GM13976 (cell line): Measurements from ENCODE around the gene SLC37A4.
"Not testable (repeated sequence)": the region's sequence is repeated elsewhere in the genome, so short reads cannot be mapped to it uniquely, and the experiment has no call there.

Source experiments
- DNase-seq: peaks from one replicate; pipeline ENCODE4 v3.0.0; 2012; ENCODE audit warnings: low spot score
- in situ Hi-C: fragments of 300-500 bp; cut with MboI; formaldehyde crosslinking; loops from one replicate; pipeline ENCODE4 v1.12.0; 2022; ENCODE audit warnings: low sequenced_read_pairs, mixed read lengths, inconsistent platforms; ENCODE audit not compliant: unreplicated experiment
- TF ChIP-seq, protein P1 (sequence below): IDR thresholded peaks from 2 replicates; pipeline ENCODE4 v1.5.1; 2012; ENCODE audit warnings: borderline replicate concordance, mild to moderate bottlenecking; ENCODE audit not compliant: insufficient read depth; ENCODE audit errors: extremely low read depth, missing control alignments, control extremely low read depth

SLC37A4 gene

DNA sequence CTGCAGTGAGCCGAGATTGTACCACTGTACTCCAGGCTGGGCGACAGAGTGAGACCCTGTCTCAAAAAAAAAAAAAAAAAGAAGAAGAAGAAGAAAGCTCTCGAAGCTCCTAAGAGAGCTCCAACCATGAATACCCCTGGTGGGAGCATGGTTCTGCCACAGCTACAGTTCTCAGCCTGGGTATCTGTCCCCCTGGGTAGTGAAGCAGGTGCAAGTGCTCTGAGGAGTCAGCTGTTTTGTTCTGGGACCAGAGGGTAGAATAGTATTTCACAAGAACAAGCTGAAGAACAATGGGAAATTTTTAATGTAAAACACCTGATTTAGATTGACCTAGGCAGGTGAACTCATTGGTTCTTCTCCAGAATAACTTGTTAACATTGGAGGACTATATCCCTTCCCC, 30.6 kb upstream of the SLC37A4 start:
- DNase-seq: no peak
- in situ Hi-C loops: no loop called here
- TF ChIP-seq, protein P1, sequence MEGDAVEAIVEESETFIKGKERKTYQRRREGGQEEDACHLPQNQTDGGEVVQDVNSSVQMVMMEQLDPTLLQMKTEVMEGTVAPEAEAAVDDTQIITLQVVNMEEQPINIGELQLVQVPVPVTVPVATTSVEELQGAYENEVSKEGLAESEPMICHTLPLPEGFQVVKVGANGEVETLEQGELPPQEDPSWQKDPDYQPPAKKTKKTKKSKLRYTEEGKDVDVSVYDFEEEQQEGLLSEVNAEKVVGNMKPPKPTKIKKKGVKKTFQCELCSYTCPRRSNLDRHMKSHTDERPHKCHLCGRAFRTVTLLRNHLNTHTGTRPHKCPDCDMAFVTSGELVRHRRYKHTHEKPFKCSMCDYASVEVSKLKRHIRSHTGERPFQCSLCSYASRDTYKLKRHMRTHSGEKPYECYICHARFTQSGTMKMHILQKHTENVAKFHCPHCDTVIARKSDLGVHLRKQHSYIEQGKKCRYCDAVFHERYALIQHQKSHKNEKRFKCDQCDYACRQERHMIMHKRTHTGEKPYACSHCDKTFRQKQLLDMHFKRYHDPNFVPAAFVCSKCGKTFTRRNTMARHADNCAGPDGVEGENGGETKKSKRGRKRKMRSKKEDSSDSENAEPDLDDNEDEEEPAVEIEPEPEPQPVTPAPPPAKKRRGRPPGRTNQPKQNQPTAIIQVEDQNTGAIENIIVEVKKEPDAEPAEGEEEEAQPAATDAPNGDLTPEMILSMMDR: no peak

DNA sequence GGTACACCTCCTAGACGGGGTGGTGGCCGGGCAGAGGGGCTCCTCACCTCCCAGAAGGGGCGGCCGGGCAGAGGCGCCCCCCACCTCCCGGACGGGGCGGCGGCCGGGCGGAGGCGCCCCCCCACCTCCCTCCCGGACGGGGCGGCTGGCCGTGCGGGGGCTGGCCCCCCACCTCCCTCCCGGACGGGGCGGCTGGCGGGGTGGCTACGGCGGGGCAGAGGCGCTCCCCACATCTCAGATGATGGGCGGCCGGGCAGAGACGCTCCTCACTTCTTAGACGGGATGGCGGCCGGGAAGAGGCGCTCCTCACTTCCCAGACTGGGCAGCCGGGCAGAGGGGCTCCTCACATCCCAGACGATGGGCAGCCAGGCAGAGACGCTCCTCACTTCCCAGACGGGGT, 28.5 kb upstream of the SLC37A4 start:
- DNase-seq, in situ Hi-C loops: not testable (repeated sequence)

DNA sequence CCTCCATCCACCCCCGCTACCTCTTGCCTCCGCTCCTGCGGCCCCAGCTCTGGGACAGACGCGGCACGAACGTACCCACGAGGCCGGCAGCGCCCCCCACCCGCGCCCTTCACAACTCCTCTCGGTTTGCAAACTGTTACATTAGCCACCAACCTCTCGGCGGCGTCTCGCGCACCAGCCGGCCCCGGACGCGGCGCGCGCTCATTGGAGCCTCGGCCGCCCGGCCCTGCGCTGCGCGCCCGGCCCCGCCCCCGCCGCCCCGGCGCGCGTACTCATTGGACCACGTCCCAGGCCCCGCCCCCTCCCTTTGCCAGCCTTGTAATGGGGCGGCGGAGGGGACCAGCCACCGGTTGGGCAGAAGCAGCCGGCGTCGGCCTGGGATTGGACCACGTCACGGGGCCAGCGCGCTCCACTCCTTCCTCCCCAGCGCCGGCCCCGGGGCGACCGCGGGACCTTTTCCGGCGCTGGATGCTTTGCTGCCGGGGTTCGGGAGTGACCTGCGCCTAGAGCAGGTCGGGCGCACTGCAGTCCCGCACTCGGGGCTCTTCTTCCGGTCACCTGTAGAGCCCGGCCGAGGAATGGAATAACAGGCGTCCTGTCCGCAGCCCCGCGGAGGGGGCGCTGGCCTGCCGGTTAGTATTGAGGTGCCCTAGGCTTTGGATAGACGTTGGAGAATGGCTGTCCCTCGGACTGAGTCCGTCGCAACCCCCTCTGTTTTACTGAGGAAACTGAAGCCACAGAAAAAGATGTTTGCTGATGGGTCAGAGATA, 26.5 kb upstream of the SLC37A4 start, which contains the start of gene HYOU1:
TSS of gene HYOU1 (minus strand) at position 206 of the 770 bp plus-strand sequence. CDS start 1,045 bp downstream, outside the sequence.
- in situ Hi-C loops: no loop called here
- DNase-seq: peak; percentile 99
- TF ChIP-seq, protein P1: peak; percentile 31

DNA sequence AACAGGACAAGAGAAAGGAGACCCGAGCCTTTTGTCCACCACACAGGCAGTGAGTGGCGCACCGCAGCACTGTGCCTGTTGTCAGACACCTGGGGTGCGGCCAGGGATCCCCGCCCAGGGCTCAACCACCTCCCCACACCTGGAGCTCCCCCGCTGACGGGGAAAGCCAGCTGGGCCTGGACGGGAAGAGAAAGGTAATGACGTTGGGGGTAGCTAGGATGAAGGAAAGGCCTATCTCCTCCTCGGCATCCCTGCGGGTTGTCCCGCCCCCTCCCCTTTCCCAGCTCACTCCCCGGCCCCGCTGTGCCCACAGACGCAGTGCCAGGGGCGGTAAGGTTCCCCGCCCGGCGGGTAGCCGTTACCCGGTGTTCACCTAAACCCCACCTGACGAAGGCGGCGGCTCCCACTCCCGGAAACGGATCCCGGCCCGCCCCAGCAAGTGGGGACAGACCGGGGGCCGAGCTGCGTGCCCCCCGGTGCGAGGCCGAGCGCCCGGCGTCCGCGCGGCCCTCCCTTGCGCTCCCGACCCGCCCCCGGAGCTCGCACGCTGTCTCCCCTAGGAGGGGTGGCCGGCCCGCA, 25.8 kb upstream of the SLC37A4 start:
- in situ Hi-C loops: no loop called here
- TF ChIP-seq, protein P1: no peak
- DNase-seq: peak; percentile 59

DNA sequence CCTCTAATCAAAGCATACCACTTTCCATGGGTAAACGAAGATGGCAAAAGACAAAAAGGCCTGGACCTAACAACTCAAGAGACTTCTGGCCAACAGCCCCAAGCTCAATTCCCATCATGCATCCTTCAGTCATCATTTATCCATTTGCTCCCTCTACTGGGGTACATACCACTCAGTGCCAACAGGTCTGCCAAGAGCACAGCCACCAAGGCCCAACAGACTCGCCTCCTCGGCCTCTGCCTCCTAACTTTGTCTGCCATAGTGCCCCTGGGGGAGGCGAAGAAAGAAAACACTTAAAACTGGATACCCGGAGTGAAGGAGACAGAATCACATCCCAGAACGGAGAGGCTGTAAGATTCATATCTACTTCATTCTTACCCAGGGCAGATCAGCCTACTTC, 25.2 kb upstream of the SLC37A4 start:
- TF ChIP-seq, protein P1: no peak
- in situ Hi-C loops: no loop called here
- DNase-seq: no peak

DNA sequence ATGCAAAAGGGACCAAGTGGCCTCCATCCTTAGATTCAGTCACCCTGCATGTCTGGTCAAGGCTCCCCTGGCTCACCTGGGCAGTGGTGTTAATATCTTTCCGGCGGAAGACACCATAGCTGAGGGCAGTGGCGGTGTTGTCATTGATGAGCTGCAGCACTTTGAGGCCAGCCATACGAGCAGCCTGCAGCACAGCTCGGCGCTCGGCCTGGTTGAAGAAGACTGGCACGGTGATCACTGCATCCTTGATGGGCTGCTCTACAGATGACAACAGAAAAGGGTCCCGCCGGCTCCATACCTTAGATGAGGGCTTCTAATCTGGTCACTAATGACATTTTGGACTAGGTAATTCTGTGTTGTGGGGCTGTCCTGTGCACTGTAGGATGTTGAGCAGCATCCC, 23.7 kb upstream of the SLC37A4 start:
- DNase-seq: no peak
- TF ChIP-seq, protein P1: no peak
- in situ Hi-C loops: no loop called here

DNA sequence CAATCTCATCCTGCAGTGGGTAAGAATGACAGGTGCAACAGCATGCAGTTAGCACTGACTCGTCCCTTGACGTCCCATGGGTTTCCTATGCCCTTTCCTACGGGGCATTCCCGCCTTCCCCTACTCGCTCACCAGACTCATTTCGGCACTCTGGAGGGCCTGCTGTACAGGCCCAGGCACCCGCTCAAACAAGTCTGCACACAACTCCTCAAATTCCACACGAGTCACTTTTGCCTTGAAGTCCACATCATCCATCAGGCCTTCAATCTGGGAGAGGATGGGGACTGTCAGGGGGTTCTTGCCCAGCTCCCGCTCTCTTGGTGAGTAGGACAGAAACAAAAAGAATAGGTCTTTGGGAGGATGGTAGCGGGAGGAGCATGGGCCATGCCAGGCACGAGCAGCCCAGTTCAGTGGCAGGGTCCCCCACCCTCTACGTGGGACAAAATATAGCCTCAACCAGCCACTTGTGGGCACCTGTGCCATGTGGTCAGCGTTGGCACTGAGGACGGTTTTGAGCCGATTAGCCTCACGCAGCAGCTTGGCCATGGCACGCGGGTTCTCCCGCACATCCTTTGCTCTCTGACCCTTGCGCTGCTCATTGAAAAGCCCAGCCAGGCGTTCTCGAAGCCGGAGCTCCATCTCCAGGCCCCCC, 21.6 kb upstream of the SLC37A4 start:
- TF ChIP-seq, protein P1: no peak
- in situ Hi-C loops: no loop called here

More for the DNA sequence above, 21.6 kb upstream of the SLC37A4 start:
- no peak for DNase-seq
